Ovary (tissue), 3 donors: ENCODE results near the gene EFCAB6.

Experiments
- EP300 ChIP-seq: sonication (generic); formaldehyde crosslinking; IDR thresholded peaks from one replicate; pipeline ENCODE4 v1.6.1; 2017; ENCODE audit warnings: antibody characterized with exemption
- POLR2A ChIP-seq: fragments of 450-650 bp; IDR thresholded peaks from one replicate; pipeline ENCODE4 v1.6.1; 2017; ENCODE audit warnings: antibody characterized with exemption, mild to moderate bottlenecking, moderate library complexity
- TF ChIP-seq, protein P1 (sequence below), 3 donors: fragments of 450-650 bp in 2 of 3; fragments of 200-600 bp in 1 of 3; IDR thresholded peaks; one replicate each; pipeline versions ENCODE4 v1.5.1 to v1.8.0; 2016 to 2022; ENCODE audit warnings: antibody characterized with exemption in 3 of 3, mild to moderate bottlenecking in 1 of 3
- donor health status: DM: no; HTN: no; CAD: no.

DNA sequence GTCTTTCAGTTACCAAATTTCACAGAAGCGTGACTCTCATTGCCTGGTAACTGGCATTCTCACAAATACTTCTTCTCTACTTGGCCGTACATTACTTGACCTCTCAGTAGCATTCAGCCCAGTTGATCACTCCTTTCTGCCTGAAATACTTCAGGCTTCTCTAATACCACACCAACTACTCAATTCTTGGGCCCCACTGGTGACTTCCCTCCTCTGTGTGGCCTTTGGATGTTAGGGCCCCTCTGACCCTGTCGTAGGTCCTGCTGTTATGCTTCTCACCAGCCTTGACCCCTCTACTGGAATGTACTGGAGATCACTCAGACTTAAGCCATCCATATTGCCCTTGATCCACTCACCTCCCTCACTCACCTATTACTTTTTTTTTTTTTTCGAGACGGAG is 2.2 kb upstream of the EFCAB6 start:
- TF ChIP-seq, protein P1, sequence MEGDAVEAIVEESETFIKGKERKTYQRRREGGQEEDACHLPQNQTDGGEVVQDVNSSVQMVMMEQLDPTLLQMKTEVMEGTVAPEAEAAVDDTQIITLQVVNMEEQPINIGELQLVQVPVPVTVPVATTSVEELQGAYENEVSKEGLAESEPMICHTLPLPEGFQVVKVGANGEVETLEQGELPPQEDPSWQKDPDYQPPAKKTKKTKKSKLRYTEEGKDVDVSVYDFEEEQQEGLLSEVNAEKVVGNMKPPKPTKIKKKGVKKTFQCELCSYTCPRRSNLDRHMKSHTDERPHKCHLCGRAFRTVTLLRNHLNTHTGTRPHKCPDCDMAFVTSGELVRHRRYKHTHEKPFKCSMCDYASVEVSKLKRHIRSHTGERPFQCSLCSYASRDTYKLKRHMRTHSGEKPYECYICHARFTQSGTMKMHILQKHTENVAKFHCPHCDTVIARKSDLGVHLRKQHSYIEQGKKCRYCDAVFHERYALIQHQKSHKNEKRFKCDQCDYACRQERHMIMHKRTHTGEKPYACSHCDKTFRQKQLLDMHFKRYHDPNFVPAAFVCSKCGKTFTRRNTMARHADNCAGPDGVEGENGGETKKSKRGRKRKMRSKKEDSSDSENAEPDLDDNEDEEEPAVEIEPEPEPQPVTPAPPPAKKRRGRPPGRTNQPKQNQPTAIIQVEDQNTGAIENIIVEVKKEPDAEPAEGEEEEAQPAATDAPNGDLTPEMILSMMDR (IDR thresholded peaks at IDR 0.05), result no peak
- no peak for TF ChIP-seq POLR2A
- no peak for TF ChIP-seq EP300
